Kidney (tissue), 14 donors: ENCODE measurements around the gene GRID1. TPM values are rescaled to one million over a fixed set of nuclear protein-coding genes. Genes with fewer than 3 reads are reported as not detected.

Experiments used
- DNase-seq, 5 donors: peaks; one replicate each; pipeline ENCODE4 v3.0.0-alpha.2; 2013 to 2020
- FAIRE-seq: peaks from 2 replicates; lab custom pipeline; 2012; peaks lifted over from hg19 to GRCh38; lab: Jason Lieb, UNC
- H3K27ac ChIP-seq, 2 donors: one replicate each; pipeline ENCODE4 v1.7.0; 2013; ENCODE audit warnings: low read depth in 2 of 2, low read length in 2 of 2, inconsistent platforms in 1 of 2
- H3K27me3 ChIP-seq: one replicate; pipeline ENCODE4 v1.7.1; 2013; ENCODE audit warnings: low read length, inconsistent platforms; ENCODE audit not compliant: control insufficient read depth, insufficient read depth
- H3K36me3 ChIP-seq, 3 donors: one replicate each; pipeline versions ENCODE4 v1.7.0 to v1.7.1; 2013; ENCODE audit warnings: low read length in 3 of 3, control low read depth in 1 of 3, inconsistent platforms in 1 of 3; ENCODE audit not compliant: insufficient read depth in 3 of 3, control insufficient read depth in 2 of 3
- H3K4me1 ChIP-seq, 3 donors: one replicate each; pipeline versions ENCODE4 v1.7.0 to v1.7.1; 2013; ENCODE audit warnings: low read length in 3 of 3, inconsistent platforms in 1 of 3, low read depth in 1 of 3; ENCODE audit not compliant: control insufficient read depth in 2 of 3, insufficient read depth in 2 of 3
- H3K4me3 ChIP-seq, 3 donors: one replicate each; pipeline versions ENCODE4 v1.7.0 to v1.8.1; 2013; ENCODE audit warnings: low read length in 3 of 3, control low read depth in 1 of 3, inconsistent platforms in 1 of 3
- H3K9ac ChIP-seq, 3 donors: one replicate each; pipeline versions ENCODE4 v1.7.0 to v1.7.1; 2013; ENCODE audit warnings: low read length in 3 of 3, control low read depth in 1 of 3, inconsistent platforms in 1 of 3
- H3K9me3 ChIP-seq, 3 donors: one replicate each; pipeline versions ENCODE4 v1.7.0 to v1.7.1; 2013; ENCODE audit warnings: low read length in 3 of 3, control low read depth in 1 of 3, inconsistent platforms in 1 of 3; ENCODE audit not compliant: control insufficient read depth in 2 of 3, insufficient read depth in 1 of 3
- CTCF ChIP-seq: IDR thresholded peaks from 3 replicates; pipeline ENCODE4 v1.5.1; 2012; ENCODE audit warnings: mild to moderate bottlenecking, moderate library complexity, borderline replicate concordance; ENCODE audit not compliant: insufficient read depth; ENCODE audit errors: extremely low read depth
- intact Hi-C: fragments of 100-400 bp; cut with DNase I; formaldehyde crosslinking; loops from one replicate; pipeline ENCODE4 v1.11.1; 2022
- polyA plus RNA-seq: library from polyadenylated mRNA; stranded (reverse); fragments of 350-450 nt; fragmentation: Illumina TruSeq; extraction: RNeasy Lipid Tissue Mini Kit (QIAGEN cat#74804); gene quantifications from one replicate; pipeline ENCODE4 v1.2.3, GENCODE V29; 2014; ENCODE audit warnings: low read depth, low replicate concordance; ENCODE audit not compliant: insufficient read depth
- total RNA-seq: library from RNA; stranded (reverse); fragmentation: NEBNext Ultra II Directional; extraction: Animal tissue kit (Norgen Biotek cat#: 25700); gene quantifications from one replicate; pipeline ENCODE4 v1.2.1, GENCODE V29; 2021
- donor health status: control.
- donor health status: control.
- donor health status: control.
- donor health status: control.
- donor health status: control.
- donor health status: DM: yes; HTN: yes; CAD: no.
- donor health status: Normal renal cell carcinoma (clear cell type).

The GRID1 gene
- total and polyA plus RNA-seq, 2 donors from 2014 or later: 0.37 to 1.4 TPM

GRCh38 chr10:86204421-86205305, 161.9 kb downstream of the GRID1 start:
- Histone ChIP-seq H3K9me3 (no peaks in the 10 kb centered on the region), H3K4me3 (no peak overlapping the region), H3K4me1 (no peaks in the 10 kb centered on the region), H3K9ac (no peak overlapping the region), H3K27me3 (no peaks in the 10 kb centered on the region), H3K36me3 (no peaks in the 10 kb centered on the region), H3K27ac (no peak overlapping the region)
- FAIRE-seq (no peak), DNase-seq (no peak)
- no peak for TF ChIP-seq CTCF
- intact Hi-C loops: no loop called here

GRCh38 chr10:86203162-86203905, 163.3 kb downstream of the GRID1 start:
- no peaks in the 10 kb centered on the region for H3K4me1 ChIP-seq
- TF ChIP-seq CTCF: no peak
- no peak overlapping the region for H3K9ac ChIP-seq
- no peaks in the 10 kb centered on the region for H3K27me3 ChIP-seq
- intact Hi-C loops: no loop called here
- FAIRE-seq (no peak), DNase-seq (peak in 3 of 5 donors; percentile 71 to 82 (median 73))
- H3K27ac ChIP-seq: no peak overlapping the region
- no peak overlapping the region for H3K4me3 ChIP-seq
- no peaks in the 10 kb centered on the region for H3K9me3 ChIP-seq
- no peaks in the 10 kb centered on the region for H3K36me3 ChIP-seq

- no peak for FAIRE-seq
- DNase-seq: no peak
- no peaks in the 10 kb centered on the region for H3K9me3 ChIP-seq
- H3K4me3 ChIP-seq: no peak overlapping the region
- H3K27me3 ChIP-seq: no peaks in the 10 kb centered on the region
- no peak overlapping the region for H3K27ac ChIP-seq
- intact Hi-C loops: no loop called here
- TF ChIP-seq CTCF: no peak
- no peak overlapping the region for H3K9ac ChIP-seq
- no peaks in the 10 kb centered on the region for H3K36me3 ChIP-seq
- H3K4me1 ChIP-seq: no peaks in the 10 kb centered on the region
These were observed 164.3 kb downstream of the GRID1 start for GRCh38 chr10:86202226-86202735.
